Epidermal melanocyte (primary cell): ENCODE data around the gene ACTR1B.
A peak's percentile ranks its signal among the peaks of the same experiment; 100 is the strongest.
"Not testable (repeated sequence)": the region's sequence is repeated elsewhere in the genome, so short reads cannot be mapped to it uniquely, and the experiment has no call there.

Experiments used
- DNase-seq: peaks from one replicate; pipeline ENCODE4 v3.0.0; 2011; ENCODE audit warnings: low spot score; ENCODE audit not compliant: insufficient read length

The ACTR1B gene

GRCh38 chr2:97659256-97660043 lies 4.4 kb downstream of the ACTR1B start:
- DNase-seq = no peak

- no peak for DNase-seq
Observed at GRCh38 chr2:97658691-97659157, 5.1 kb downstream of the ACTR1B start.

GRCh38 chr2:97657986-97658690 lies 5.7 kb downstream of the ACTR1B start:
- no peak for DNase-seq

GRCh38 chr2:97656905-97657587 lies 6.8 kb downstream of the ACTR1B start:
- no peak for DNase-seq

- DNase-seq = no peak
Observed at GRCh38 chr2:97656129-97656755, 7.6 kb downstream of the ACTR1B start.

GRCh38 chr2:97654791-97655190 lies 9.1 kb downstream of the ACTR1B start:
- no peak for DNase-seq

GRCh38 chr2:97654309-97654708 lies 9.5 kb downstream of the ACTR1B start:
- DNase-seq = no peak

- no peak for DNase-seq
Observed at GRCh38 chr2:97653874-97654273, 10.0 kb downstream of the ACTR1B start.

GRCh38 chr2:97653473-97653872 lies 10.4 kb downstream of the ACTR1B start:
- DNase-seq = no peak

GRCh38 chr2:97651114-97651513 lies 12.7 kb downstream of the ACTR1B start:
- DNase-seq = no peak

- DNase-seq = no peak
Observed at GRCh38 chr2:97646977-97647376, 16.9 kb downstream of the ACTR1B start.

- peak; percentile 97 for DNase-seq
Observed at GRCh38 chr2:97645695-97646629, 17.9 kb downstream of the ACTR1B start, which contains the start of gene COX5B. COX5B (plus strand) TSS chr2:97646062; CDS start chr2:97646087, 25 bp downstream.

- no peak for DNase-seq
Observed at GRCh38 chr2:97645112-97645694, 18.6 kb downstream of the ACTR1B start.

- no peak for DNase-seq
Observed at GRCh38 chr2:97644023-97644717, 19.7 kb downstream of the ACTR1B start.

GRCh38 chr2:97626049-97626430 lies 37.8 kb downstream of the ACTR1B start:
- not testable (repeated sequence) for DNase-seq

- not testable (repeated sequence) for DNase-seq
Observed at GRCh38 chr2:97625354-97626048, 38.3 kb downstream of the ACTR1B start.

GRCh38 chr2:97622976-97623375 lies 40.9 kb downstream of the ACTR1B start:
- DNase-seq = not testable (repeated sequence)

GRCh38 chr2:97620492-97620891 lies 43.4 kb downstream of the ACTR1B start:
- not testable (repeated sequence) for DNase-seq
